HG03139 (cell line): ENCODE data around the gene DHRS2.
"Not testable (repeated sequence)": the region's sequence is repeated elsewhere in the genome, so short reads cannot be mapped to it uniquely, and the experiment has no call there.

ENCODE experiments used
- ATAC-seq: cut with Tn5 transposase; IDR thresholded peaks from one replicate; pipeline ENCODE4 v1.9.1; 2021; ENCODE audit not compliant: unreplicated experiment

DHRS2 gene, protein sequence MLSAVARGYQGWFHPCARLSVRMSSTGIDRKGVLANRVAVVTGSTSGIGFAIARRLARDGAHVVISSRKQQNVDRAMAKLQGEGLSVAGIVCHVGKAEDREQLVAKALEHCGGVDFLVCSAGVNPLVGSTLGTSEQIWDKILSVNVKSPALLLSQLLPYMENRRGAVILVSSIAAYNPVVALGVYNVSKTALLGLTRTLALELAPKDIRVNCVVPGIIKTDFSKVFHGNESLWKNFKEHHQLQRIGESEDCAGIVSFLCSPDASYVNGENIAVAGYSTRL

DNA sequence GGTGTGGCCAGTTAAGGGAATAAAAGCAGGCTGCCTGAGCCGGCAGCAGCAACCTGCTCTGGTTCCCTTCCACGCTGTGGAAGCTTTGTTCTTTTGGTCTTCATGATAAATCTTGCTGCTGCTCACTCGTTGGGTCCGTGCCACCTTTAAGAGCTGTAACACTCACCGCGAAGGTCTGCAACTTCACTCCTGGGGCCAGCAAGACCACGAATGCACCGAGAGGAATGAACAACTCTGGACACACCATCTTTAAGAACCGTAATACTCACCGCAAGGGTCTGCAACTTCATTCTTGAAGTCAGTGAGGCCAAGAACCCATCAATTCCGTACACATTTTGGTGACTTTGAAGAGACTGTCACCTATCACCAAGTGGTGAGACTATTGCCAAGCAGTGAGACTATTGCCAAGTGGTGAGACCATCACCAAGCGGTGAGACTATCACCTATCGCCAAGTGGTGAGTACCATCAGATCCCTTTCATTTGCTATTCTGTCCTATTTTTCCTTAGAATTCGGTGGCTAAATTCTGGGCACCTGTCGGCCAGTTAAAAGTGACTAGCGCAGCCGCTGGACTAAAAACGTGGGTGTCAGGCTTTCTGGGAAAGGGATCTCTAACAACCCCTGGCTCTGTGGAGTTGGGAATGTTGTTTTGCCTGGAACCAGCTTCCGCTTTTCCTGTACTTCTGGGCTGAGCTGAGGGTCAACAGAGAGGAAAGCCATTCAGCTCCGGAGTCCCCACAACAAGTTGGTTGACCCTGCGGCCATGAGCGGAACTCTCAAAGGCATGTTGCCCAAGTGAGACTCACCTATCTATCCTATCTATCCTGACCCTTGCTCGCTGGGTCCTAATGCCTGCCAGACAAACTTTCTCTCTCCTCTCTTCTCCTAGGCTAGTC, at the start of gene DHRS2:
Gene DHRS2 (plus strand): TSS at position 48 of the 895 bp plus-strand sequence. CDS start 2,501 bp downstream, outside the sequence.
- no peak for ATAC-seq

DNA sequence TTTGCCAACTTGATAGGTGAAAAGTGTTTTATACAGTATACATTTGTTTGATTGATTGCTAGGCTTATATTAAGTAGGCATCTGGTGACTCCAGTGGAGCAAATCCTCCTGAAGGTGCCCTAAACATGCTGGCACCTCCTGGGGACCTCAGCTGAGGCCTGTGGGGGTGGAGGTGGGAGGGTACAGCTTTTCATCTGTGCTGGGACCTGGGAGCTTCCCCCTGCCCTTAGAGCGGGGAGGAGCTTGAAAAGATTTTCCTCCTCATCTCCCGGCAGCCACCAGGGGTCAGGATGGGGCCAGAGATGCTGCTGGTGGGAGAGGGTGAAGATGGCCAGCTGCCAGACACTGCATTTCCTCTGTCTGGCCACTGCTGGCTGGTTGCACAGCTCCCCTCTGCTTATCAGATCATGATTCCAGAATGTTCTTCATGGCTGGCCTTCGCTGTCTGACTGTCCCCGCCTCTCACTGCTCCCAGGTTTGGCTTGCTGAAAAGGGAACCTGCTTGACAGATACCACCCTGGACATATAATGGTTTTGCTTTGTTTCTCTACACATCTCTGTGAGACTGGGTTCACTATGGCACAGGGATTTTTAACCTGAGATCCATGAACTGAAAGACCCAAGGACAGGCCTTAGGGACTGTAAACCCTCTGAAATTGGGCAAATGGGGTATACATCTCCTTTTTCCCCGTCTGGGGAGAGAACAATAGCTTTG, 47.1 kb upstream of the DHRS2 start:
- ATAC-seq = peak; percentile 99

DNA sequence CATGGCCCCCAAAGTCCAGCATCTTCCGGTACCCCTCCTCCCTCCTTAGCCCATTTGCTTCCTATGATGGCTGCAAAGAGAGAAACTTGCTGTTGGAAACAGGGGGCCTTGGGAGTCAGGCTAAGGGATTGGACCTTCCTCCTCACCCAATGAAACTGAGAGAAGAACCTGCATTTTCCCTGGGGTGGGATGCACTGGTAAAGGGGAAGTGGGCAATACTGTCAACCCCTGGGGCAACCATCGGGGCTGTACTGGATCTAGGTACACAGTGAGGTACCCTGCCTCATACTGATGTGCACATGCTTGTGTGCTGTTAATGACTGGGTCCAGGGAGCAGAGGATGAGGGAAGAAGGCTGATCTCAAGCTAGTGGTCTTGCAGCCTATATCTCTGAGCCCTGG, 46.6 kb upstream of the DHRS2 start:
- no peak for ATAC-seq

DNA sequence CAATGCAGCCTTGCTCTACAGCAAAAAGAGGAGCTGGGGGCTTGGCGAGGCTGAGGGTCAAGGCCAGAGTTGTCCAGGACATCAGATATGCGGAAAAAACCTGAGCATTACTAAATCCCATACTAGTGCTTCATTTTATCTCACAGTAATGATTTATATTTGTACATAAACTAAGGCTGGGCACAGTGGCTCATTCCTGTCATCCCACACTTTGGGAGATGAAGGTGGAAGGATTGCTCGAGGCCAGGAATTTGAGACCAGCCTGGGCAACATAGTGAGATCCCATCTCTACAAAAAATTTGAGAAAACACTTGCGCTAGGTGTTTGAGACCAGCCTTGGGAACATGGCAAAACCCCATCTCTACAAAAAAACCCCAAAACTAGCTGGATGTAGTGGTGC, 46.0 kb upstream of the DHRS2 start:
- no peak for ATAC-seq

DNA sequence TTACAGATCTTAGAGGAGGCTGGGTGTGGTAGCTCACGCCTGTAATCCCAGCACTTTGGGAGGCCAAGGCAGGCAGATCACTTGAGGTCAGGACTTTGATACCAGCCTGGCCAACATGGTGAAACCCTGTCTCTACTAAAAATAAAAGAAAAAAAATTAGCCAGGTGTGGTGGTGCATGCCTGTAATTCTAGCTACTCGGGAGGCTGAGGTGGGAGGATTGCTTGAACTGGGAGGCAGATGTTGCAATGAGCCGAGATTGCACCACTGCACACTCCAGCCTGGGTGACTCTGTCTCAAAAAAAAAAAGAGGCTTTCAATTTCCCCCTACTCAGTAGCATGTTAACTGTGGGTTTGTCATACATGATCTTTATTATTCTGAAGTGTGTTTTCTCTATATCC, 42.0 kb upstream of the DHRS2 start:
- ATAC-seq = not testable (repeated sequence)

DNA sequence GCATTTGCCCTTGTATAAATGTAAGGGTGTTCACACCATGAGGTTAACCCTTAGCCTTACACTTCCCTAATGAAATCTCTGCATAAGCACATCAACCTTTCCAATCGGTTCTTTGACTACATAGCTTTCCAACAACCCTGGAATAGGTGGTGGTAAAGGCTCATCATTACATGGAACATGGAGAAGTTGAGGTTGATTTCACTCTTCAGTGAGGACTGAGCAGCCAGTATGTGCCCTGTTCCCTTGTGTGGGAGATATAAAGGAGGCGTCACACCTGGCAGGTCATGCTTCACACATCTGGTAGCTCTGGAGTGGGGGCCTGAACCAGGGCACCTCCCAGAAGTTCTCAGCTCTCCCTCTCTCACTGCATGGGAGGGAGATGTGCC, 35.8 kb upstream of the DHRS2 start:
- ATAC-seq = no peak

DNA sequence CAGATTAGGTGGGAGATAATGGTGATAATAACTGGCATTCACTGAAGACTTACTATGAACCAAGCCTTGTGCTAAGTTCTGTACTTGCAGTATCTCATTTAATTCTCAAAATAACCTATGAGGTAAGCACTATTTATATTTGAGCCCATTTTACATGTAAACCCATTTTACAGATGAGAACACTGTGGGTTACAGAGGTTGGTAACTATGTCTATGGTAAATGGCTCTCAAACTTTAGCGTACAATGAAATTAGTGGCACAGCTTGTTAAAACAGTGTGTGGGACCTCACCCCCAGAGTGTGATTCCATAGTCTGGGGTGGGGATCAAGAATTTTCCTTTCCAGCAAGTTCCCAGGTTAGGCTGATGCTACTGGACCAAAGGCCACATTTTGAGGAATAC, 35.4 kb upstream of the DHRS2 start:
- no peak for ATAC-seq

DNA sequence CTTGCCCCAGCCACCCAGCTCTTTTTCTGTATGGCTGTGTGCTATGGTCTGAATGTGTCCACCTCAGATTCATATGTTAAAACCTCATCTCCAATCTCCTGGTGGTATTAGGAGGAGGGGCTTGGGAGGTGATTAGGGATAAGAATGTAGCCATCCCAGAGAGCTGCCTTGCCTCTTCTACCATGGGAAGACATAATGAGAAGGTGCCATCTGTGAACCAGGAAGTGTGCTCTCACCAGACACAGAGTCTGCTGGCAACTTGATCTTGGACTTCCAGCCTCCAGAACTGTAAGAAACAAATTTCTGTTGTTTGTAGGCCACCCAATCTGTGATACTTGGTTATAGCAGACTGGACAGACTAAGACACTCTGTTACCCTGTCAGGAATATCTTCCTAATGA, 34.7 kb upstream of the DHRS2 start:
- ATAC-seq = no peak

DNA sequence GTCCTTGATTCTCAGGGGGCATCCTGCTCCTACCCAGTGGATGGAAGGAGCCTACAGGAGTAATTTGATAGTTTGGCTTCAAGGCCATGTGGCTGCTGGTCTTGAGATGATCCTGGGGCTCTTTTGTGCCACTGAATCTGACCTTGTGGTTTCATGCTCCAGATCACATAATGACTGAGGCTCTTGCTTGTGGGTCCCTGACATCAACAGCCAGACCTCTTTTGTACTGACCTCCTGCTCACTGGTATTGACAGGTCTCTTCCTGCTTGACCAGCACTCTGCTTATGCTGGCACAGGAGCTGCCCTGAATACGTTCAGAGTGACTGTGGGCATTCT, 34.4 kb upstream of the DHRS2 start:
- ATAC-seq = no peak

DNA sequence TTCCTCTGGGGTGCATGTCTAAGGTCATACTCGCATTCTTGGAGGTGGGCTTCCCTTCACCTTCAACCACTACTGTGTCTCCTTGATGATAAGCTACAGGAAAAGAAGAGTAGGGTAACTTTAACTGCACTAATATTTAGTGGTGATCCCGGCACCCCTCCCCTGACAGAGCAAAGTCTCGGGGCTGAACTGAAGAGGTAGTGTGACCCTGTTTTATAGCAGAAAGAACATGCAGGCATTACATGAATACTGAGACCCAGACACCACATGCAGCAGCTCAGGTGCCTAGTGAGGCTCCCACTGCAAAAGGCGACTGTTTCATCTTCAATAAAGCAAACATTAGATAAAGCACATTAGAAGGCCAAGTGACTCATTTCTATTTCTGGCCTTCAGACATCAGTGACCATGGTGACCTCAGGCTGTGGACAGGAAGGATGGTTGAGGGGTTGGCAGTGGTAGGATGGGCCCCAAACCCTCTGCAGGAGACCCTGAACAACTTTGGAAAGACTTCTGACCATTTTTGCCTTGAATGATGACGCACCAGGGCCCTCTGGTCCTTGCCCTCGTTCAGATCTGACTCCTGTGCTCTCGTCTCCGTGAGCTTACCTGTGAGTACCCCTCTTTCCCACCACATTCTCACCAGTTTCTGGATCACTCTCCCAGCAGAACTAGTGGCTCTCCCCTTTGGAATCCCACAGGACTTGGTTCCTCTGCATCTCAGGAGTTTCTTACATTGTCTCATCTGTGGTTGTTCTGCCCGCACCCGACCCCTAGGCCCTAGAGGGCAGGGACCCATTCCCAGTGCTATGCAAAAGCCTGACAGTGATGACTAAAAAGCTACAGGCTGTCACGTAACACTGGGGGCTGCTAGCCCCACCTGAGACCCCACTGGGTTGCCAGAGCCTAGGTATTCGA, 33.7 kb upstream of the DHRS2 start:
- no peak for ATAC-seq

DNA sequence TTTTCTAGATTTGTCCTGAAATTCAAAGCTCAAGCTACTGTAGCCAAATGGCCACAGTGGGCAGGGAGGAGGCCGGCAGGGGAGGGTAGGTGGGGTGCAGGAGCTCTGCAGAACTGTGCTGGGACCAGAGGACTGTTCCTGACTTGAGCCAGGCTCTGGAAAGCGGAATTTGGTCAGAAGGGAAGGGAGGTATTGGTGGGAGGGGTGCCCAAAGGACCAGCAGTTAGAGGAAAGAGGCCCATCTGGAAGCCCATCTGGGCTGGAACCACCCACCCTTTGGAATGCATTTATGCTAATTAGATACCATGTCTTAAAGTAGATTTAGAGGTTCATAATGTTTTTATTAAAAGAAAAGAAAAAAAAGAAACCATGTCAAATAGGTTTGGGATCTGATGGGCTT, 33.1 kb upstream of the DHRS2 start:
- ATAC-seq = no peak

DNA sequence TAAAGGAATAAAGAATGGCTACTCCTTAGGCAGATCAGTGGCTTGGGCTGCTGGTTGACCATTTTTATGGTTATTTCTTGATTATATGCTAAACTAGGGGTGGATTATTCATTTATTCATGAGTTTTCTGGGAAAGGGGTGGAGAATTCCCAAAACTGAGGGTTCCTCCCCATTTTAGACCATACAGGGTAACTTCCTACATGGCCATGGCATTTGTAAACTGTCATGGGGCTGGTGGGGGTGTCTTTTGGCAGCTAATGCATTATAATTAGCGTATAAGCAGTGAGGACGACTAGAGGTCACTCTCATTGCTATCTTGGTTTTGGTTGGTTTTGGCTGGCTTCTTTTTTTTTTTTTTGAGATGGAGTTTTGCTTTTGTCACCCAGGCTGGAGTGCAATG, 32.0 kb upstream of the DHRS2 start:
- ATAC-seq = no peak

DNA sequence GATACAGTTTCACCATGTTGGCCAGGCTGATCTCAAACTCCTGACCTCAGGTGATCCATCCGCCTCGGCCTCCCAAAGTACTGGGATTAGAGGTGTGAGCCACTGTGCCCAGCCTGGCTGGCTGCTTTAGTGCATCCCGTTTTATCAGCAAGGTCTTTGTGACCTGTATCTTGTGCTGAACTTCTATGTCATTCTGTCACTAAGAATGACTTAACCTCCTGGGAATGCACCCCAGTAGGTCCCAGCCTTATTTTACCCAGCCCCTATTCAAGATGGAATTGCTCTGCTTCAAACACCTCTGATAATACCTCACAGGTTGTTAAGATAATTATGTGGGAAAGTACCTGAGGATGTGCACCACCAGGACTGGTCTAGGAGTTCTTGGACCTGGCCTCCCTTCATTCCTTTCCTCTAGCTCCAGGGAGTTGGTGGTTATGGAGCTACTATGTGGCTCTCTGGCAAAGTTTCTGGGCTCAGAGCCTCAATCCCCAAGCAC, 31.4 kb upstream of the DHRS2 start:
- ATAC-seq = no peak

DNA sequence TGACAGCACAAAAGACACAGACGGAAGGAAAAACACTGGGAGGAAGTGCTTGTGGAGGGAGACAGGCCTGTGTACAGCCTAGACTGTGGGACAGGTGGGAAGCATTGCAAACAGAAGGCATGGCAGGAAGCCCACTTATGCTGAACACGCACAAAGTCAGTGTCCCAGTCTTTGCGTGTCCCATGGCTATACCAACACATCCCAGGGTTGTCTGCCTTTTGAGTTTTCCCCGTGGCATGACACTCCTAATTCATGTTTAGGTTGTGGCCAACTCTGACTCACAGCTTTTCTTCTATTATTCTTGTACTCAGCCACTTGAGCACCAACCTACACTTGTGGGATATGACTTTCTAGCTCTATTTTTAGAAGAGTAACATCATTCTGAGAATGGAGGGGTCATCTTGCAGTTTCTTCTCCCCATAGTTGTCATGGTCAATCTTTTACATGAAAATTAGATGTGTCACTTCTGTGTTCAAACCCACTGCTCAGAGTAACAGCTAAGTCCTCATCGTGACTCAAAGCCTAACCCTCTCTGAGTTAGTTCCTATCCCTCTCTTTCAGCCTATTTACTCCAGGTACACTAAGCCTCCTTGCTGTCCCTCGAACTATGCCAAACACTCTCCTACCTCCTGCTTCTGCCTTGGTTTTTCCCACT, 30.1 kb upstream of the DHRS2 start:
- ATAC-seq = peak; percentile 72

DNA sequence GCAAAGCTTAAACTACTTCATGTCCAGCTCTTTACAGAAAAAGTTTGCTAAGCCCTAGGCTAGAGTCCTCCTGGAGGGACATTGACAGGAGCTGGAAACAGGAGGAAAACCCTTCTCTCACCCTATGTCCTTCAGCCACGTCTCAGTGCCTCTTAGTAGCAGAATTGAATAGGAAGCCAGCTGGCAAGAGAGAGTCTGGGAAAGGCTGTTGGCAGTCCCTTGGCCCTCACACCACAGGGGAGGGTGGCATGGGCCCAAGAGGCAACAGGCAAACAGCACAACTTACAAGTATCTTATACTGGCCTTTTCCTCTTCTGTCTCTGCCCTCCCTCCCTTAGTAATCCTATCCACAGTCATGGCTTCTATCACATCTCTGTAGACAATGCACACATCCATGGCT, 27.7 kb upstream of the DHRS2 start:
- ATAC-seq = no peak

DNA sequence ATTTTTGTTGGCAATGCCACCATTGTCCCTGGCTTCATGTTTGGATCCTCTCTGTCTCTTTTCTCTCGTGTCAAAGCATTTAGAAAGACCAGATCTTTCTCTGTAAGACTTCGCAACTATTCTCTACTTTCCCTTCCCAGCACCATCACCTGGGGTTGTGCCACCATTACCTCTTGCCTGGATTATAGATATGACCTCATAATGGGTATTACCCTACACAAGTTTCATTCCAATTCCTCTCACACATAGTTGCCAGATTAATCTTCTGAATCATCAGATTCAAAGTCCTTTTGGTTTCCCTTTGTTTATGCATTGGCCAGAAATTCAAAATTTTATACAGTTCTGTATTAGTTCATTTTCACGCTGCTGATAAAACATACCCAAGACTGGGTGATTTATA, 27.2 kb upstream of the DHRS2 start:
- no peak for ATAC-seq

DNA sequence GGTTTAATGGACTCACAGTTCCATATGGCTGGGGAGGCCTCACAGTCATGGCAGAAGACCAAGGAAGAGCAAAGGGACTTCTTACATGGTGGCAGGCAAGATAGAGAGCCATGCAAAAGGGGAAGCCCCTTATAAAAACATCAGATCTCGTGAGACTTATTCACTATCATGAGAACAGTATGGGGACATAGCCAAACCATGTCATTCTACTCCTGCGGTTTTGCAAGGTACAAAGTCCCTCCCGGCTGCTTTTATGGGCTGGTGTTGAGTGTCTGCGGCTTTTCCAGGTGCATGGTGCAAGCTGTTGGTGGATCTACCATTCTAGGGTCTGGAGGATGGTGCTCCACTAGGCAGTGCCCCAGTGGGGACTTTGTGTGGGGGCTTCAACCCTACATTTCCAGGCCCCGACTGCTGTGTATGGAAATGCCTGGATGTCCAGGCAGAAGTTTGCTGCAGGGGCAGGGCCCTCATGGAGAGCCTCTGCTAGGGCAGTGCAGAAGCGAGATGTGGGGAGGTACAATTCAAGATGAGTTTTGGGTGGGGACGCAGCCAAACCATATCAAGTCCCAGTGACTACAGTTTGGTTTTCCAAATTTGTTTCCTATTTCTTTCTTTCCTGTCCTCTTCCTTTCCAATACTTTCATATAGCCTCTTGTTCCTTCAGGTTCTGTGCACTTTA, 26.6 kb upstream of the DHRS2 start:
- ATAC-seq = not testable (repeated sequence)

DNA sequence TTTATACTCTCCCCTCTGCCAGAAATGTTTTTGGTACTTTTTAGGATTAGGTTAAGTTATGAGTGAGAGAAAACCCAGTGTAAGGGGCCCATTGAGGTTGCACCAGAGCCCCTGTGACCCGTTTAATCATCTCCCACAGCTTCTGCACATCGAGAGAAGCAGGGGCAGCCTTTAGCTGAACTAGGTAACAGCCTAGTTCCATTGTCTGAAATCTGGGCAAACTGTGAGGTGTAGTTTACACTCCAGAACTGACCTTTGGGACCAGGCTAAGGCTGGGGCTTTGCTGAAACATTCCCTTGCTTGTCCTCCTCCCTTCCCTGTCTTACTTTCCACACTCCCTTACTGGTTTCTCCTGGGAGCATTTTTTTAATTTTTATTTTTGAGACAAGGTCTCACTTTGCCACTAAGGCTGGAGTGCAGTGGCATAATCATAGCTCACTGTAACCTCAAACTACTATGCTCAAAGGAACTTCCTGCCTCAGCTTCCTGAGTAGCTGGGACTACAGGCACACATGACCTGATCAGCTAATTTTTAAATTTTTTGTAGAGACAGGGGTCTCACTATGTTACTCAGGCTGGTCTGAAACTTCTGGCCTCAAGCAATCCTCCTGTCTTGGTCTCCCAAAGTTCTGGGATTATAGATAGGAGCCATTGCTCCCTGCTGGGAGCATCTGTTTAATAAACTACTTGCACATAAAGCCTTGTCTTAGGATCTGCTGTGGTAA, 25.9 kb upstream of the DHRS2 start:
- ATAC-seq = no peak

DNA sequence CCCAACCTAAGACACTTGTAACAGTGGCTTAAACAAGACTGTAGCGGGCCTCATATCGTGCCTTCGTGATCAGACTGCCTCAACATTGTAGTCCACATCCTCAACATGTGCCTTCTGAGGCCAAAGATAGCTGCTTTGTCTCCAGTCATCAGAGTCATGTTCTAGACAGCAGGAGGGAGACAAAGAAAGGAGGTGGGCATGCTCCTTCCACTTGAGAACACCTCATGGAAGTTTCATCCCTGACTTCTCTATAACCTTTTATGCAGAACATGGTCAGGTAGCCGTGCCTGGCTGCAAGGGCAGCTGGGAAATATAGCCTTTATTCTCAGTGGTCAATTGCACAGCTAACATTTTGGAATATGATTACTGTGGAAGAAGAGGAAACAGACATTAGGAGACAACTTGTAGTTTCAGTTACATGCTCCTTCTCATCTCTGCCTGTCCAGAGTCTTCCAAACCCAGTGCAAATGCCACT, 25.3 kb upstream of the DHRS2 start:
- no peak for ATAC-seq
